Middle frontal gyrus (tissue), 1 donor: ENCODE data around the gene SRPX.

ENCODE experiments used
- DNase-seq: peaks from one replicate; pipeline ENCODE4 v3.0.0-alpha.2; 2015; ENCODE audit warnings: low spot score; ENCODE audit errors: extremely low spot score

SRPX gene

DNA sequence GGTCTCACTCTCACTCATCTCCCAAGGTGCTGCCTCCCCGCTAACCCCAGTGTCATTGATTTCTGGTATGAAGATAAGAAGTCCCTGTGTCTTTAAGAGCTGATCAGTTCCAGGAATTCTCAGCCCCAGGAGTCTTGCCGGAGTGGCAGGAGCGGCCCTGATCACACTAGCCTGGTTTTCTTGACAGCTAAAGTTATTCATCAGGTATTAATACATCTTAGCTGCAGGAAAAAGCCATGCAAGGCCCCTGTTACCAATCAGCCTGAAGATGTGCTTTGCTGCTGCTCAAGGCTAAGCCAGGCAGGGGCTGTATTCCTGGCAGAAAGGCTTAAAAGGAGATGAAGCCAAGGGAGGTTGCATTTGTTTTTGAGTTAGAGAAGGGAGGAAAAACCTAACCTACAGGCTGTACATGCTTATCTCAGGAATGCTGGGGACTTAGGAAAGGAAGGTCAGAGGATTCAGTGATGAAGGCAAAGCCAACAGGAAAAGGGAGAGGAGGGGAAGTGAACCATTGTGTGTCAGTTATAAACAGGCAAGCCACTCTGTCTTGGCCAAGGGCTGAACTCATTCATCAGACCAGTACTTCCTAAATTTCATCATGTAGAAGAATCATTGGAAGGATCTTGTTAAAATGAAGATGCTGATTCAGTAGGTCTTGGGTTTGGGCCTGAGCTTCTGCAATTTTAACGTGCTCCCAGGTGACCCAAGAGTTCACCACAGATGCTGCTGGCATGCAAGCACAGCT is 8.6 kb downstream of the SRPX start:
- DNase-seq = no peak

DNA sequence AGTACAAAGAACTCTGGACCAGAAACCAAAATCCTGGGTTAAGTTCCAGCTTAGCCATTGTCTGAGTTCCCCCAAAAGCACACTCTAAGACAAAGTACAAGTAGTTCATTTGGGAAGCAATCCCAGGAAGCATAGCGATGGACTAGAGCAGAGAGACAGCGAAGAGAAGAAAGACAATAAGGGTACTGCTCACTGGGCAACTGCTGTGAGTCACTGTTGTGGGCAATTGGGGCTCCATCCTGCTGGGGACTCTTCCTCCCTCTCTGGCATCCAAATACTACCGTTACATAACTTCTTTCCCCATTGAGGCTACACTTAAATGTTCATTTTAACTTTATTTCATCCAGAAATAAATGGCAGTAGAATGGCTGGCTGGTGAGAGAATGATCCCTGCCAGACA is 14.1 kb downstream of the SRPX start:
- DNase-seq = no peak

DNA sequence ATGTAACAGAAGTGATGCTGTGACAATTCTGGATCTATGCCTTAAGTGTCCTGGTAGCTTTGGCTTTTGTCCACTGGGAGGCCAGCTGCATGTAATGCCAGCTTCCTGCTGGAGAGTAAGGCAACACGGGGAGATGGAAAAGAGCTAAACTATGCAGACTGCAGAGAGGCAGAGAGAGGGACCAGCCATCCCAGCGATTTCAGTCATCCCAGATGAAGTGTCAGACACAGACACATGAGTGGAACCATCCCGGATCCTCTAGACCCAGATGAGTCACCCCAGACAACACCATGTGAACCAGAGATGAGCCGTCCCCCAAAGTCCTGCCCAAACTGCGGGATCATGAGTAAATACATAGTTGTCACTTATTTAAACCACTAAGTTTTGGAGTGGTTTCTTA is 14.6 kb downstream of the SRPX start:
- DNase-seq = no peak

DNA sequence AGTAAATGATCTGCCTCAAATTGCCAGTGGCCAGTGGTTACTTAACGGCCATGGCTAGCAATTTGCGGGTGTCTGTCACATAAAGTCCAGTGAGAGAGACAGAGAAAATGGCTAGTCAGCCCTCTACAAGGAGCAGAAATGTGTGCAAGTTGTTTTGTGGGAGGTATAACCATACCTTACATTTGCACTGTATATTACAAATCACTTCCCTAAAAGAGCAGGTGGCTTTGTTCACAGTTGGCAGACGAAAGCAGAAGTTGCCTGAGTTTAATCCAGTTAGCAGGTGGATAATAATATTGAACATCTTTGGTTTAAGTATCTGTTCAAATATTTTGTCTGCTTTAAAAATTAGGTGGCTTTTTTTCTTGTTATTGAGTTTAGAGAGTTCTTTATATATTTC is 15.6 kb downstream of the SRPX start:
- DNase-seq = no peak

DNA sequence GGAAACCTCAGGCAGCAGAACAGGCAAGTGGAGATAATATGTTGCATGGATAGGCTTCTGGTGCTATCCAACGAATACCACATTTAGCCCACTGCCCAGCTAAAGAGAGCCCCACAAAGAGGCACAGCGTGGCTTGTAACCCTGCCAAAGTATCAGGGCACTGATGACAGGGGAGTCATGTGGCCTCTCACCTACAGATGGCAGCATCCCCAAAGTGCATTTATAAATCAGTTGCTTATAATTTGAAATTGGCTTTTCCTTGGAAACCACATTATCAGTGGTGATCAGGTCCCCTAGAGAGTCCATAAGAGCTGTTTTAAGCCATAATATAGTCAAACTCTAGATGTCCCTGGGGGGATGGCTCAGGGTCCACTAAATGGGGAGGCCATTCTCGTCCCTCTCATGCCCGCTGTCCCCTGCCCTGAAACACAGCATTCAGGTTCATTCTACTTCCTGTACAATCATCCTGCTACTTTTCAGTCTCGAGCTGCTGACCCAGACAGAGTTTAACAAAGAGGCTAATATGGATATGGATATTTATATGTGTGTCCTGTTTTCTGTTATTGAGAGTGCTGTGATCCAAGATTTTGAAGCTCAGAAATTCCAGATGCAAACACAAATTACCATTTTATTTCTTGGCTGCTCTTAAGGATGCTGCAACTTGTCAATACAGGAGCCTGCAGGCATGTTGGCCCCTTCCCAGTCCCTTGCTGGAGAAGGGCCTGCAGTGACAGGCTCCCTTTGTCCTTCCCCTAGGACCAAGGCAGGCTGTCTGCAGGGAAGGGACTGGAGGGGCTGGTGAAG is 28.5 kb downstream of the SRPX start:
- no peak for DNase-seq

DNA sequence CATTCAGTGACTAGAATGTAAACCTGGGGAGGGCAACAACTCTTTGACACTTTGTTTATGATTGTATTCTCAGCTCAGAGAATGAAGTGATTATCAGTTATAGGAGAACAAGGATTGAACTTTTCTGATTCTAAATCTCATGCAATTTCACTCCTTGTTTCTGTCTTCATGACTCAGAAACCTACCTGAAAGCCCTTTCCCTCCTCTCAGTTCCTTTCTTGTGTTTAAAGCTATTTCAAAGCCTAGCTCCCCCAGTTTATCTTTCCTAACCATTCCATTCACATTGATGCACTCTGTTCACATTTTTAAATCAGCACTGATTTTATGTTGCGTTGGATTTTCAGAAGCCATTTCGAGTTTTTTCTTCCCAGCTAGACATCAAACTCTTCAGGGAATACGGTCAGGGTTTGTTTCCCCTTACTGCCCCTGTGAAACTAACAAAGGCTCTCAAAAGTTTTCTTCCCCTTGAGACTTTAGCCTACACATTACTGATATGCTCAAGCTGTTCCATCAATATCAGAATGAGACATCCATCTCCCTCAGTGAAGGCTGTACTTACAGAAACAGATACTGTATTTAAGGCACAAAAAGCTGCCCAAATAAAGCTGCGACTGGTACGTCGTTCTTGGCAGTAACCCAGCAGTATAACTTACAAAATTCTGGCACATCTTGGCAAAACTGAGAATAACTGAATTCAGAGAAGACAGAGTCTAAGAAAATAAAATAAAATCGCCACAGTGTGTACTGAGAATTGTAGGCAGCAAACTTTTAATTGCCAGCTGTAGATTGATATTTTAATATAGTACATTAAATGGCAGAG is 31.0 kb downstream of the SRPX start:
- DNase-seq = no peak

DNA sequence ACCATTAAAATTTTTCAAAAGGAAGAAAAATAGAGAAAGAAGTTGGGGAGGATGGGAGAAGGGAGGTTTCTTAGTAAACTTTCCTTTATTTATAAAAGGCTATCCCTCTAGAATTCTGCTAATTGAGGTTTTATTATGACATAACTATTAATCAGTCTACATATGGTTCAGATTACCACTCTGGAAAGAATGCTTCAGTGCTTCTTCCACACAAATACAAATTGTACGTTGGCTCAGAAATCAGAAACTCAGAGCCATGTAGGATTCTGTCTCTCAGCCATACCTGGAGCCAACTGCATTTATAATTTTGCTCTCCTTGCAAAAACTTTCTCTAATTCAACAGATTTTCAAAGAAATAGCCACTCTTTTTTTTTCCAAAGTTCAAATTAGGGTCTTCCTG is 37.1 kb downstream of the SRPX start:
- DNase-seq = no peak

DNA sequence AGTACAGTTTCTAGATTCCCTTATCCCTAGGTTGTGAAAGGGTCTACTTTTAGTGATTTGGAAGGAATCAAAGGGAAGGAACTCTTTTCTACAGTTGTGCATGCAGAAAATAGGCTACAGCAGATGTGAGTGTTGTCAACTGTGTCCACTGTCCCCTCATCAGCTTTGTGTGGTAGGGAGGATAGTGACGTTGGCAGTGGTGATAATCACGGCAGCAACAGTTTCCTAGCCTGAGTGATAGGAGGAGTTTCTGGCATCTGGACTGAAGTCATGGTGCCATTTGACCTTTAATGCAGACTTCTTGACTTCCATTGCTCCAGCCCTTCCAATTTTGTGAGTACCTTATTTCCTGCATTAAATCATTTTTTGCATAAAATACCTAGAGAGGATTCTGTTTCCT is 39.3 kb downstream of the SRPX start:
- no peak for DNase-seq

DNA sequence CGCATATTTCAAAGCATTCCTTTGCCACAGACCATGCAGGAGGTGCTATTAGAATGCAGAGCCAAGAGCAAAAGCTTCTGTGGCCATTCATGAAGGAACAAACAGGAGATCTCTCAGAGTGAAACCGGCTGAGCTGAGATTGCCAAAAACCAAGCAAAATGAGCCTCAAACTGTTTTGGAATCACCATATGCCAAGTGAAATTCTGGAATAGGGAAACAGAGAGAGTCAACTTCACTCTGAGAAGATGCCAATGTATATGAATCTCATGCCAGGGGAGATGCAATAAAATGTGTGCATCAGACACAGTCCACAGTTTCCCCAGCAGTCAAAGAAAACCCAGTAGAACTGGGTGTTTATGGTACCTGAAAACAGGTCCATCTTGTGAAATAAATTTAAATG is 42.3 kb downstream of the SRPX start:
- no peak for DNase-seq

DNA sequence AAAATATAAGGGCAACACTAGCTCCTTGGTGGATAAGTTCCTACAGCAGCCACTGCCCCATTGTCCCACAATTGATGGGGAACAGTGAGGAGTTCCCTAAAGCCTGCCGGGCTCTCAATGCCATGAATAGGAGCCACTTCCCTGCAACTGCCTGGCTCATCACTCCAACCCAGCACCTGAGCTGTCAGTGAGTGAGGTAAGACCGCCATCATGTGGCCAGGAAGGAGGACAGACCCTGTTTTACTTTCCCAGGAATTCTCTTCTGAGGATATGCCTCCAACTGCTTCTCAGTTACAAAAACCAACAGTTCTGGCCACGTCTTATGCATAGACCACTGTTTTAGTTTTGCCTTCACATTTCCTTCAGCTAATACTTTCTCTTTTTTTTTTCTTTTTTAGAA is 45.5 kb downstream of the SRPX start:
- no peak for DNase-seq

DNA sequence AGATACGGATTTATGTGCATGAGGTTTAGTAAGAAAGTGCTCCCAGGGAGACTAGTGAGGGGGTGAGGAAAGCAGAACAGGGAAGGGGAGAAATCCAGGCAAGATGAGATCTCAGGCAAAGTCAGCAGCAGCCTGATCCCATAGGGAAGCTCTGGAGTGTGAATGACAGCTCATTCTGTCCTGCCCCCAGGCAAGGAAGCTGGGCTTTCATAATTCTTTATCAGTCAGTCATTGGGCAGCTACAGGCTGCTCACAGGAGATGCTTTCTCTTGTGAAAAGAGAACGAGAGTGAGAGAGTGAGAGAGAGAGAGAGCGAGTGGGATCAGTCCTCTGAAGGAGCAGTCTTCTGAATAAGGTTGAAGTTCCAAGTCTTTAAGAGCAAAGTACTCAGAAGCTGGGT is 48.1 kb downstream of the SRPX start:
- no peak for DNase-seq

DNA sequence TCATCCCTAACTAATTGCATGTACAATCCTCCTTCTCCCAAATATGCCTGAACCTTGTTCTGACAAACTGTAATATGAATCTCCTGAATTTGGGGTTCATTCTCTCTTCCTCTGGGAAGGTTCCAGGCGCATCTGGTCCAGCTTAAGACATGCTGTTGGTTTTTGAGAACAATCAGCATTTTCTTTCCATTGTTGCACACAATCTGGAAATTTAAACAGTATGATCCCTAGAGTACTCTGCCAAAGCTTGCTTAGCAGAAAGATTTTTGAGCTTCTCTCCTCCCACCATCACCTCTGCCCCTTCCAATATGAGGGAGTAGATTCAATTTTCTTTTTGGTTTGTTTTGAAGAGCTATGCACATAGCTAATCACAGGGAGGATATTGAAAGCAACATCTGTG is 50.1 kb downstream of the SRPX start:
- DNase-seq = no peak

DNA sequence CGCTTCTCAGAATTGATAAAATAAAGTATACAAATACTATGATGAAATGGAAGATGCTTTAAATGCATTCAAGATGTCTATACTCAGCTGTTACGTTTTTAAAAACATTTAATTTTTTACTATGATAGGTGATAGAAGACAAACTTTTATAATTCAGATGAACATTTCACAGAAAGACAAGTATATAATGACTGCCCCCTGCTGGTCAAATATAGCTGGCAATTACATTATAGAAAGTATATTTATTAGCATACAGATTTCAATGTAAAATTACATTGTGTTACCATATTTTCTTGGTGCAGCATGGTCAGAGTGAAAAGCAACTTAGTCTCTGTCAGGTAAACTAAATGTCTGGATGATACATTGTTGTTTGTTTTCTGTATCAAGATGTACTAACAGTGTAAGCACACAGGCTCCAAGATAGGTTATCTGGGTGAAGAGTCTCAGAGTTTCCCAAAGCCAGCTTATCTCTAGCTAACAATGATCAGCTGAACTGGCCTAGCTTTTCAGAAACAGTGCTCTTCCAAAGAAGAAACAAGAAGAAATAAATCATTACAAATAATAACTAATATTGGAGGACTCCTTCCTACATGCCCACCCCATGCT is 54.1 kb downstream of the SRPX start:
- DNase-seq = peak; percentile 8

DNA sequence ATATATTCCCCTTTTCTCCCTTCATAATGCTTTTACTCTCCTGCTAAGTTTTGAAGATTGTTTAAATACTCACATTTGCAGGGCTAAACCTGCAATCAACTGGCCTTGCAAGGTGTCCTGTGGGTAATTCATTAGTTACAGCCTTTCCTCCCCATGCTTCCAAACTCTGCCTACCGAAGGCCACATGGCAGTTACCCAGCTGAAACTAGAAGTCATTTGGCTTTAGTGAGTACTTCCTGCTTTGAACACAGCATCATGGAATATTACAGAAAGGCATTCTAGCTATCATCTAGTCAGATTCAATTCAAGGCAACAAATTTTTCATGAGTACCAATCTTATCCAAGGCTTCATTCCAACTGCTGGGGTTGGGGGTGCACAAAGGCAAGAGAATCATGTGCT is 55.6 kb downstream of the SRPX start:
- DNase-seq = no peak

DNA sequence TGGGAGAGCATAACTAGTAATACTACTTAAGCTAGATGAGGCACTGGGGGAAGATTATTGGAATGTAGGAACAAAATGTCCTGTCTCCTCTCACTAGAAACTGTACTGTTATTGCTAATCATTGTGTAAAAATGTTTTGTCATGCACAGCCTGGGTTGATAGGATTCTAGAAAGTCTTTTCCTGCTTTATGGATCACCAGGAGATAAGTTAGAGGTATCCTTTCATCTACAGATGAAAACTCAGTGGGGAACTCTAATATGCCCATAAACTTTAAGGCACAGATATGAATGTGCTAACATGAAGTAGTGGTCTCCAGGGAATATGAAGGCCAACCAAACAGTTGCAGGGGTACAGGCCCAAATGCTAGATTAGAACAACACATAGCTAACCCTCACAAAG is 57.5 kb downstream of the SRPX start:
- DNase-seq = no peak

DNA sequence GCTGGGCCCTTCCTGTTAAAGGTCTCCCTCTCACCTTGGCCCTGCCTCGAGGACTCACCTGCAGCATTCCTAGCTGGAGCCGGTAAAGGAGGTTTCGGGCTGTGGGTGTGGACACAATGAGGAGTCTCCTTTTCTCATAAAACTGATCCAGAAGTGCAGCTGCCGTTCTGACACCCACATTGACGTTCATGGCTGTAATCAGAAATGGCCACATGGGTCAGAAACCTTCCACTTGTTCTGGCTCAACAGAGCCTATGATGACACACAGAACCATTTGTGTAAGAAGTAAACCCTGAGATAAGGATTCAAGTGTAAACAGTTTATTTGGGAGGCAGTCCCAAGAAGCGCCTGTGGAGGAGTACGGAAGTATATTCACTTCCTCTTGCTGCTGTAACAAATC is 63.8 kb downstream of the SRPX start:
- DNase-seq = no peak

DNA sequence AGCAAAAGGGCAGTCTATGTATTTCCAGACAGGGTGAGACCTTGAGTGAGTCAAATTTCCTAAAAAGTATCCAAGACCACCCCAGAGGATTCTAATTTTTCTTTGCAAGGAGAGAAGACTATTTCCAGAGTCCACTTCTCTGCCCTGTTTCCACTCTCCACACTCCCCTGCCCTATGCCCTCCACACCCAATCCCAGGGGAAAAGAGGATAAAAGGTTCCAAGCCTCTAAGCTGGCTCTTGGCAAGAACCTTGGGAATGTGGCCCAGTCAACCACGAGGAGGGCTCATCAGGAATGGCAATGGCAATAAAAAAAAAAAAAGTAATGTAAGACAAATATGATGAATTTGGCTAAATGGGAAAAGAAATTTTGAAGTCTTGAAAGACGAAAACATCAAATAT is 65.9 kb downstream of the SRPX start:
- no peak for DNase-seq

DNA sequence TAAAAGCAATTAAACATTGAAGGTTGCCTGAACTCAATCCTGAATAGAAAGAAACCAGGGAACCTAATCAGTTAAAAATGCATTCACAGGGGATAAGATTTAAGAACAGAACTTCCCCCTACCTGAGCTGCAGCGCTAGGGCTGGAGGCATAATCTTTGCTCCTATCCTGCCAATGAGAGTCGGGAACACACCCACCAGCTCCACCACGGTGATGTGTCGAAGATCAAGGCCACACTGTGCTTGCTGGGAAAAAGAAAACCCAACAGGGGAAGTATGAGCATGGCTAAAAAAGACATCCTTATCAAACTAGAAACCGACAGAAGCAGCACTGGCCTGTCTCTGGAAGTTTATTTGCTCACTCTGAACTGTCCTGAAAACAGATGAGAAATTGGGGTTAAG is 66.3 kb downstream of the SRPX start:
- no peak for DNase-seq

DNA sequence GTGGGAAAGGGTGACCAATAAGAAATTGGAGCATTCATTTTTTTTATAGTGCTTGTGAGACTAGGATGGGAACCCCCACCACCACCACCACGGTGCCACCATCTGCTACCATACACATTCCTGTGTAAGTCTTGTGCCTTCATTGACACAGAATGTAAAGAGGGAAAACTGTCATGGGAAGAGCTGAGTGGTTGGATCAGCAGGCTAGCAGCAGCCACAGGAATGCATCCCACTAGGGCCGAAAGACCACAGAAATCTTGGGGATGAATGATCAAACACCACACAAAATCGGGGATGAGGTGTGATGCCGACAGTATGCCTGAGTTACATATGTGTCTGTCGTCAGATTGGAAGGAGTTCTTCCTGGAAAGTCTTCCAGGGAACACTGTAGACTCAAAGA is 69.2 kb downstream of the SRPX start:
- DNase-seq = no peak

DNA sequence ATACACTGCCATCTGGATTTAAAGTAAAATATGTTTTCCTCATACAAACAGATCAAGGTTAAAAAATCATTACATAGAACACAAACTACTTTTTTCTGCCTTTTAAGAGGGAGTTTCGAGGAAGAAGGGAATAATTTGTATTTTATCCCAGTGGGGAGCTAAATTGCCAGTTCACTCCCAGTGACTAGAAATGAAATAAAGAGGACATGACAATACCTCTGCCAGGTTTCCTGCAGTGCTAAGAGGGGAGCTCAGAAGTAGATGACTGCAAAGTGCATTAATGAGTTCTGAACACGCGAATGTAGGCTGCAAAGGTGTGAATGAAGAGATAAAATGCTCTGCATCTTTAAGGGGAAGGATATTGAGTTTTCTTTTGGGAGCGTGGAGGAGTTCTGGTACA is 69.7 kb downstream of the SRPX start:
- DNase-seq = no peak

DNA sequence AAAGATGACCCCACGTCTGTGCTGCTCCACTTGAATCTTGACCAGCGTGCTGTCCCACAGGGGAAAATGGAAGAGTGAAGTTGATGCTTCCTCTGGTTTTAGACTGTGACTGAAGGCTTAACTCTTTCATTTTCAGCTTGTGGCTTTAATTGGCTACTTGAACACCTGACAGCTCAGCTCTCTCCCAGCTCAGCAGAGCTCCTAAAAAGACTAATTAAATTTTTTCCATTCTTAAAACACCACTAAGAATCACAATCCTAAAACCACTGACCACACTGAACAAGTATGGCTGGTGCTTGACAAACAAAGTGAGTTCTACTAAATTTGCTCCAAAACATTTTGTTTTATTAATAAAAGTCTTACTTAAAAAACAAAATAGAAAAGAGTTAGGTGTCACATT is 71.7 kb downstream of the SRPX start:
- DNase-seq = no peak

DNA sequence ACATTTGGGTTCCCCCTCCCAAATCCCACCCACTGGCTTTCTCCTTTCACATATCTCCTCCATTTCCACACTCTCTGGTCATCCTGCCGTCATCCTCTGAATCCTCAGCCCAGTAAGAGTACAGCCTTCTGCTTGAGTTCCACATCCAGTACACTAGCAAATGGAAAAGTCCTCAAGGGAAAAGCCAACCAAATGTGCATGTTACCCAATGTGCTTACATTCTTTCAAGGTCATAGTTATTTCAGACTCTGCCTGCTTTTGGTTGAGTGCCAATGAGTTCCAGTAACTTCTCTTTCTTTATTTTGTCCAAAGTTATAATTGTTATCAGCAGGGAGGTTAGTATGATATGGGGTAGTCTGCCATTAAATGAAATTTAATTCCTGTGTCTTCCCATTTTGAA is 78.1 kb downstream of the SRPX start:
- no peak for DNase-seq
